HUES64 (cell line): ENCODE results near the gene TOP2A.
"Not testable (repeated sequence)": the region's sequence is repeated elsewhere in the genome, so short reads cannot be mapped to it uniquely, and the experiment has no call there.

Experiments used
- H3K27ac ChIP-seq: 2 replicates; pipeline ENCODE4 v1.7.0; 2013; ENCODE audit warnings: low read depth, low read length, inconsistent platforms
- H3K27me3 ChIP-seq: 2 replicates; pipeline ENCODE4 v1.6.1; 2013; ENCODE audit warnings: mild to moderate bottlenecking, low read length; ENCODE audit not compliant: insufficient read depth
- H3K36me3 ChIP-seq: 2 replicates; pipeline ENCODE4 v1.6.1; 2013; ENCODE audit warnings: mild to moderate bottlenecking, low read length; ENCODE audit not compliant: insufficient read depth
- H3K4me1 ChIP-seq: 2 replicates; pipeline ENCODE4 v1.6.1; 2013; ENCODE audit warnings: mild to moderate bottlenecking, low read length, moderate library complexity; ENCODE audit not compliant: insufficient read depth
- H3K4me3 ChIP-seq: 2 replicates; pipeline ENCODE4 v1.5.1; 2013; ENCODE audit warnings: mild to moderate bottlenecking, low read length, moderate library complexity
- H3K9ac ChIP-seq: 2 replicates; pipeline ENCODE4 v1.6.1; 2013; ENCODE audit warnings: mild to moderate bottlenecking, low read depth, low read length
- H3K9me3 ChIP-seq: 2 replicates; pipeline ENCODE4 v1.6.1; 2013; ENCODE audit warnings: low read depth, low read length; ENCODE audit not compliant: insufficient read depth
- WGBS: fragments of 150-250, 120-280 bp; methylation state at CpG from one replicate; pipeline ENCODE4 v1.1.7; 2013; ENCODE audit warnings: missing lambda C conversion rate; 5-methylcytosine and 5-hydroxymethylcytosine counted together

Gene TOP2A

GRCh38 chr17:40372031-40372430, 45.7 kb downstream of the TOP2A start:
- Histone ChIP-seq H3K27ac (no peak overlapping the region), H3K9ac (no peak overlapping the region), H3K36me3 (no peaks in the 10 kb centered on the region), H3K27me3 (no peaks in the 10 kb centered on the region), H3K9me3 (no peaks in the 10 kb centered on the region), H3K4me1 (no peaks in the 10 kb centered on the region), H3K4me3 (no peak overlapping the region)
- WGBS, result 93% methylated on average over 2 of the region's 2 CpGs

- no peak overlapping the region for H3K27ac ChIP-seq
- H3K27me3 ChIP-seq, result no peaks in the 10 kb centered on the region
- no peaks in the 10 kb centered on the region for H3K4me1 ChIP-seq
- WGBS, result 82% methylated on average over 16 of the region's 16 CpGs
- no peaks in the 10 kb centered on the region for H3K36me3 ChIP-seq
- H3K4me3 ChIP-seq, result no peak overlapping the region
- H3K9ac ChIP-seq, result no peak overlapping the region
- no peaks in the 10 kb centered on the region for H3K9me3 ChIP-seq
These were observed 46.3 kb downstream of the TOP2A start for GRCh38 chr17:40371261-40371929.

DNA sequence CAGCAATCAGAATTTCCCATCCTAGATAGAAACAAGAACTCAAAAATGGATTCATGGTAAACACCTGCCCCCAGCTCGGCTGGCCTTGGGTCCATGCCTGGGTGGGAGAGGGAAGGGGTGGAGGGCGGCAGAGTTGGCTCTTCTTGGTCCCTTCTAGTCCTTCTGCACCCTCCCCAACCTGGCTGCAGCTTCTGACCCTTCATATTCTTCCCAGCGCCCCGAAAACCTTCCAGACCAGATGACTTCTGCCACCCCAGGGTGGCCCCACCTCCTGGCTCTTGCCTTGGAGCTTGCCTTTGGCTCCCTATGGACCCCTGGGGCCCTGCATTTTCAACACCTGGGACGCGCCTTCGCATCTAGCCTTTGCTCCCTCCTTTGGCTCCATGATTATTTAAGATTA, 47.8 kb downstream of the TOP2A start:
- Histone ChIP-seq H3K27ac (no peak overlapping the region), H3K4me1 (no peaks in the 10 kb centered on the region), H3K4me3 (no peak overlapping the region), H3K36me3 (no peaks in the 10 kb centered on the region), H3K9ac (no peak overlapping the region), H3K27me3 (no peaks in the 10 kb centered on the region; the same call in 1 of the 2 replicates), H3K9me3 (no peaks in the 10 kb centered on the region)
- 92% methylated on average over 5 of the region's 7 CpGs for WGBS

DNA sequence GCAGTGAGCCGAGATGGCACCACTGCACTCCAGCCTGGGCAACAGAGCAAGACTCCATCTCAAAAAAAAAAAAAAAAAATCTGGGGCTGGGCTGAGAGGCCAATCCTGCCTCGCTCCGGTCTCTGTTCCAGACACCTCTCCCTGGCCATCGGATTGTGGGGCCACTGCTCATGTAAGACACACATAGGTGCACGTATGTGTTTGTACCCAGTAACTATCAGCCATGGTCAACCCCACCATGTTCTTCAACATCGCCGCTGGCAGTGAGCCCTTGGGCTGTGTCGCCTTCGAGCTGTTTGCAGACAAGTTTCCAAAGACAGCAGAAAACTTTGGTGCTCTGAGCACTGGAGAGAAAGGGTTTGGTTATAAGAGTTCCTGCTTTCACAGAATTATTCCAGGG, 50.0 kb downstream of the TOP2A start:
- not testable (repeated sequence) for H3K27ac ChIP-seq, H3K36me3 ChIP-seq, H3K9ac ChIP-seq, H3K4me3 ChIP-seq, H3K4me1 ChIP-seq, H3K9me3 ChIP-seq
- 97% methylated on average over 8 of the region's 9 CpGs for WGBS
- H3K27me3 ChIP-seq, result peaks cover 19% of the 10 kb centered on the region

DNA sequence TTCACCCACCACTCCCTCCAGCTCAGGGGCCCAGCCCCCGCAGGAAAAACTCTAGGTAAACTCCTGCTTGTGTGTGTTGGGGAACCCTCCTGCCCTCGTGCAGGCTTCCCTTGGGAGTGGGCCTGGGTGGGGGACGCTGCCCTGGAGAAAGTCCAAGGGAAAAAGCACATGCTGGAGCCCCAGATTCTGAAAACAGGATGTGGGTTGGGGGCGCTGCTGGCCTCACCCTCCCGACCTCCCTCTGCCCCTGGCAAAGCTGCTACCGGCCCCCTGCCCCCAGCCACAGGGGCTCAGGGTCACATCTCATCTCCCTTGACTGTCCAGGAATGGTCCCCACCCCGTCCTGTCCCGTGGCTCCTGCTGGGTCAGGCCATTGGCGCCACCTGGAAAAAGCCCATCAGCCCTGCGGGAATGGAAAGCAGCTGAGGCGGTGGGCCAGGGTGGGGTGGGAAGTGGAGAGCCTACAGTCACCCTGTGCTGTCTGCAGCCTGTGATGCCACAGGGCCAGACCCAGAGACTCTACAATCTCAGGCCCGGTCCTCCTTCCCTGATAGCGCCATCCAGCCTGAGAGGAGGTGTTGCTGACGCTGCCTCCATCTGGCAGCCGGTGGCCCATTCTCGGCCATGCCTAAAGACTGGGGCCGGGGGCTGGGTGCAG, 50.7 kb downstream of the TOP2A start:
- no peaks in the 10 kb centered on the region for H3K36me3 ChIP-seq
- H3K4me1 ChIP-seq, result peaks cover 4% of the 10 kb centered on the region; the same call in 1 of the 2 replicates
- no peak overlapping the region for H3K27ac ChIP-seq
- H3K4me3 ChIP-seq, result no peak overlapping the region
- WGBS, result 83% methylated on average over 17 of the region's 17 CpGs
- H3K9ac ChIP-seq, result no peak overlapping the region
- H3K27me3 ChIP-seq, result peaks cover 26% of the 10 kb centered on the region
- H3K9me3 ChIP-seq, result no peaks in the 10 kb centered on the region

DNA sequence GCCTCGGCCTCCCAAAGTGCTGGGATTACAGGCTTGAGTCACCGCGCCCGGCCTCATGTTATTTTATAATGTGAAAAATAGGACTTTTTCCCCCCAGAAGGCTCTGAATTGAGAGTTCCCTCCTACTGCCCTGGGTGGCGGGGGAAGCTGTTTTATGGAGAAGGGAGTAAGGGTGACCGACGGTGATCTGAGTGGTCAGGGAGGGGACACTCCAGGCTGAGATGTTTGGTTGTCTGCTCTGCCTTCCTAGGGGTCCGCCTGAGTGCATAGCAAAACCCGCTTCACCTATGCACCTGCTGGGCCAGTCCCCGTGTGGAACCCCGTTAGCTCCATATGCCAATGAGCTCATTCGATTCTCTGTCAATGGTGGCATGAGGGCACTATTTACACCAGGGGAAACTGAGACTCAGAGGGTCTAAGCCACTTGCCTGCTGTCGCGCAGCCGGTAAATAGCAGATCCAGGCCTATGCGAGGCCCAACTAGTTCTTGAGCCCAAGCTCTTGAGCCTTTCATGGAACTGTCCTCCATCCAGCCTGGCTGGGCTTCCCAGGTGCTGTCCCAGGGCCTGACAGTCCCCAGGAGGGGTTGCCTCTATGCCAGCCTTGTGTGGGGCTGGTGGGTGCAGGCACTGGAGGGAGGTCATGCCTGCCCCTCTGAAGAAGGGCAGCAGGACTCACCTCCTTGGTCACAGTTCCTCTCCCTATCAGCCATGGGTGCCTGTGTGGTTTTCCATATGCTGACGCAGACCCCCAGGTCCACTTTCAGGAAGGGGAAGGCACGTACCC, 51.4 kb downstream of the TOP2A start:
- no peak overlapping the region for H3K4me3 ChIP-seq
- H3K36me3 ChIP-seq, result no peaks in the 10 kb centered on the region
- peaks cover 10% of the 10 kb centered on the region; the same call in 1 of the 2 replicates for H3K4me1 ChIP-seq
- no peak overlapping the region for H3K27ac ChIP-seq
- peaks cover 32% of the 10 kb centered on the region for H3K27me3 ChIP-seq
- H3K9ac ChIP-seq, result no peak overlapping the region
- WGBS, result 93% methylated on average over 17 of the region's 18 CpGs
- no peaks in the 10 kb centered on the region for H3K9me3 ChIP-seq

DNA sequence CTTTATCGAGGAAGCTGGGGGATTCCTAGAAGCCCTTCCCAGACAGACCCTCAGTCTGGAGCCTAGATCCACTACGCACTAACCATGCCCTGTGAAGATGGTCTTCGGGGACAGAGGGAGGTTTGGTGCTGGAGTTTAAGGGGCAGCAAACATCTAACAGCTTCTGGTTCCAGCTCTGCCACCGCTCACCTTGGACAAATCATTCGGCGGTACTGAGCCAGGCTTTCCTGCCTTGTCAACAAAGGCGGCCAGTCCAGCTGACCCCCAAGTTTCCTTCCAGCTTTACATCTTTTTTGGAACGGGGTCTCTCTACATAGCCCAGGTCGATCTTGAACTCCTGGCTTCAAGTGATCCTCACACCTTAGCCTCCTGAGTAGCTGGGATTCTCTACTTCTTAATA, 52.8 kb downstream of the TOP2A start:
- Histone ChIP-seq H3K36me3 (no peaks in the 10 kb centered on the region), H3K9ac (no peak overlapping the region), H3K9me3 (no peaks in the 10 kb centered on the region), H3K4me1 (peaks cover 14% of the 10 kb centered on the region; the same call in 1 of the 2 replicates), H3K27ac (no peak overlapping the region), H3K4me3 (no peak overlapping the region), H3K27me3 (peaks cover 40% of the 10 kb centered on the region)
- 78% methylated on average over 9 of the region's 9 CpGs for WGBS

GRCh38 chr17:40364121-40364861, 53.4 kb downstream of the TOP2A start, which contains the start of gene GJD3:
Gene GJD3 (minus strand): TSS chr17:40364737. CDS start chr17:40363815, 922 bp downstream.
- H3K4me3 ChIP-seq, result peak within 1 kb of the TSS; percentile 48
- peaks cover 14% of the 10 kb centered on the region; the same call in 1 of the 2 replicates for H3K4me1 ChIP-seq
- H3K27me3 ChIP-seq, result peaks cover 40% of the 10 kb centered on the region
- H3K9ac ChIP-seq, result no peak within 1 kb of the TSS
- H3K27ac ChIP-seq, result no peak within 1 kb of the TSS
- no peaks in the 10 kb centered on the region for H3K36me3 ChIP-seq
- H3K9me3 ChIP-seq, result no peaks in the 10 kb centered on the region
- 40% methylated on average over 22 of the region's 22 CpGs for WGBS

GRCh38 chr17:40363111-40363827, 54.4 kb downstream of the TOP2A start:
- peak overlapping the region; percentile 38; the same call in 1 of the 2 replicates for H3K9ac ChIP-seq
- WGBS, result 1% methylated on average over 91 of the region's 91 CpGs
- H3K9me3 ChIP-seq, result no peaks in the 10 kb centered on the region
- H3K4me1 ChIP-seq, result peaks cover 14% of the 10 kb centered on the region; the same call in 1 of the 2 replicates
- peaks cover 40% of the 10 kb centered on the region for H3K27me3 ChIP-seq
- H3K4me3 ChIP-seq, result peak overlapping the region; percentile 48
- H3K36me3 ChIP-seq, result no peaks in the 10 kb centered on the region
- no peak overlapping the region for H3K27ac ChIP-seq

GRCh38 chr17:40362696-40363110, 55.0 kb downstream of the TOP2A start:
- Histone ChIP-seq H3K27ac (no peak overlapping the region), H3K36me3 (no peaks in the 10 kb centered on the region), H3K9me3 (no peaks in the 10 kb centered on the region), H3K4me1 (peaks cover 14% of the 10 kb centered on the region; the same call in 1 of the 2 replicates), H3K9ac (no peak overlapping the region), H3K4me3 (peak overlapping the region; percentile 48), H3K27me3 (peaks cover 40% of the 10 kb centered on the region)
- under 1% methylated on average over 58 of the region's 58 CpGs for WGBS
